CD4-positive, CD25-positive, alpha-beta regulatory T cell (primary cell): Measurements from ENCODE around the gene NXPH2. TPM values are rescaled to one million over a fixed set of nuclear protein-coding genes. Genes with fewer than 3 reads are reported as not detected.
"Not testable (repeated sequence)": the region's sequence is repeated elsewhere in the genome, so short reads cannot be mapped to it uniquely, and the experiment has no call there.

Source experiments
- ATAC-seq, 2 donors: fragments of 150-1000 bp; cut with Tn5 transposase; one replicate each; pipeline ENCODE4 v1.10.0; 2021; ENCODE audit warnings: low read depth in 2 of 2, moderate number of reproducible peaks in 2 of 2, moderate library complexity in 1 of 2
- DNase-seq, 3 donors: peaks; one replicate each; pipeline versions ENCODE4 v3.0.0 to v3.0.0-alpha.2; 2012 to 2022; ENCODE audit warnings: mixed read lengths in 1 of 3
- H3K27ac ChIP-seq: one replicate; pipeline ENCODE4 v1.7.0; 2013; ENCODE audit warnings: mild to moderate bottlenecking, low read length; ENCODE audit not compliant: insufficient read depth, poor library complexity, severe bottlenecking
- H3K27me3 ChIP-seq: one replicate; pipeline ENCODE4 v1.7.0; 2013; ENCODE audit warnings: low read length; ENCODE audit not compliant: control insufficient read depth, insufficient read depth
- H3K36me3 ChIP-seq: one replicate; pipeline ENCODE4 v1.7.0; 2013; ENCODE audit warnings: mild to moderate bottlenecking, low read length, moderate library complexity; ENCODE audit not compliant: control insufficient read depth, insufficient read depth
- H3K4me1 ChIP-seq: 2 replicates; pipeline ENCODE4 v1.7.0; 2013; ENCODE audit warnings: mild to moderate bottlenecking, low read length; ENCODE audit not compliant: insufficient read depth, control insufficient read depth, poor library complexity, severe bottlenecking
- H3K4me3 ChIP-seq: one replicate; pipeline ENCODE4 v1.7.0; 2013; ENCODE audit warnings: low read depth, mild to moderate bottlenecking, low read length, moderate library complexity
- H3K9me3 ChIP-seq, 2 experiments: 1 replicate in 1 of 2; 2 replicates in 1 of 2; pipeline ENCODE4 v1.7.0; 2013; ENCODE audit warnings: low read length in 2 of 2, mild to moderate bottlenecking in 1 of 2, moderate library complexity in 1 of 2; ENCODE audit not compliant: control insufficient read depth in 2 of 2
- H3K27ac Mint-ChIP-seq, 3 donors: one replicate each; pipeline ENCODE4 v1.8.0; 2020 to 2022; ENCODE audit warnings: mild to moderate bottlenecking in 3 of 3, mixed read lengths in 3 of 3, moderate library complexity in 2 of 3
- H3K27me3 Mint-ChIP-seq: one replicate; pipeline ENCODE4 v1.8.0; 2022; ENCODE audit warnings: mild to moderate bottlenecking, mixed read lengths
- H3K36me3 Mint-ChIP-seq: one replicate; pipeline ENCODE4 v1.8.0; 2020; ENCODE audit warnings: mixed read lengths
- H3K4me1 Mint-ChIP-seq, 4 donors: one replicate each; pipeline ENCODE4 v1.8.0; 2020 to 2022; ENCODE audit warnings: mixed read lengths in 4 of 4, mild to moderate bottlenecking in 1 of 4
- H3K4me3 Mint-ChIP-seq, 4 donors: one replicate each; pipeline ENCODE4 v1.8.0; 2020 to 2022; ENCODE audit warnings: mild to moderate bottlenecking in 4 of 4, mixed read lengths in 4 of 4, moderate library complexity in 3 of 4
- H3K9me3 Mint-ChIP-seq, 7 donors: one replicate each; pipeline ENCODE4 v1.8.0; 2020 to 2022; ENCODE audit warnings: mixed read lengths in 7 of 7, mild to moderate bottlenecking in 3 of 7, moderate library complexity in 2 of 7
- polyA plus RNA-seq, 4 donors: library from polyadenylated mRNA; unstranded; fragments of 300-500 nt; fragmentation: Illumina TruSeq; gene quantifications; one replicate each; pipeline ENCODE4 v1.2.3, GENCODE V29; 2021
- total RNA-seq: library from RNA; stranded (reverse); gene quantifications from one replicate; pipeline ENCODE4 v1.2.3, GENCODE V29; 2022

Gene NXPH2
- total and polyA plus RNA-seq, 5 donors from 2014 or later, result not detected

- Histone ChIP-seq H3K4me3 (no peak overlapping the region), H3K27ac (no peak overlapping the region), H3K36me3 (no peaks in the 10 kb centered on the region), H3K27me3 (no peaks in the 10 kb centered on the region), H3K9me3 (no peaks in the 10 kb centered on the region), H3K4me1 (no peaks in the 10 kb centered on the region)
- ATAC-seq (no peak), DNase-seq (no peak)
- Mint-ChIP-seq H3K9me3 (peaks cover under 1 to 8% (median 3%) of the 10 kb centered on the region in 7 donors), H3K27me3 (no peaks in the 10 kb centered on the region), H3K4me1 (no peaks in the 10 kb centered on the region), H3K27ac (no peak overlapping the region), H3K4me3 (no peak overlapping the region), H3K36me3 (no peaks in the 10 kb centered on the region)
Observed at GRCh38 chr2:138752197-138752956, 27.8 kb downstream of the NXPH2 start.

- Histone ChIP-seq H3K27me3 (no peaks in the 10 kb centered on the region), H3K4me1 (no peaks in the 10 kb centered on the region), H3K27ac (no peak overlapping the region), H3K9me3 (no peaks in the 10 kb centered on the region), H3K4me3 (no peak overlapping the region), H3K36me3 (no peaks in the 10 kb centered on the region)
- Mint-ChIP-seq H3K4me1 (no peaks in the 10 kb centered on the region), H3K27ac (peak overlapping the region in 1 of 3 donors; percentile 3), H3K9me3 (peaks cover 0 to 2% (median 1%) of the 10 kb centered on the region in 7 donors), H3K36me3 (no peaks in the 10 kb centered on the region), H3K4me3 (no peak overlapping the region), H3K27me3 (peaks cover 4% of the 10 kb centered on the region)
- ATAC-seq (no peak), DNase-seq (no peak)
Observed at GRCh38 chr2:138744713-138745112, 35.5 kb downstream of the NXPH2 start.

GRCh38 chr2:138742441-138743057, 37.6 kb downstream of the NXPH2 start:
- Histone ChIP-seq H3K27ac (no peak overlapping the region), H3K27me3 (no peaks in the 10 kb centered on the region), H3K4me3 (no peak overlapping the region), H3K36me3 (no peaks in the 10 kb centered on the region), H3K4me1 (no peaks in the 10 kb centered on the region), H3K9me3 (no peaks in the 10 kb centered on the region)
- H3K27me3 Mint-ChIP-seq, result peaks cover 4% of the 10 kb centered on the region
- no peaks in the 10 kb centered on the region for H3K36me3 Mint-ChIP-seq
- DNase-seq, result no peak
- peaks cover 0 to 2% (median 0%) of the 10 kb centered on the region in 7 donors for H3K9me3 Mint-ChIP-seq
- no peak overlapping the region for H3K27ac Mint-ChIP-seq
- H3K4me3 Mint-ChIP-seq, result no peak overlapping the region
- H3K4me1 Mint-ChIP-seq, result no peaks in the 10 kb centered on the region
- ATAC-seq, result no peak

GRCh38 chr2:138741851-138742250, 38.3 kb downstream of the NXPH2 start:
- peaks cover 0 to 7% (median 1%) of the 10 kb centered on the region in 7 donors for H3K9me3 Mint-ChIP-seq
- no peaks in the 10 kb centered on the region for H3K4me1 Mint-ChIP-seq
- peaks cover 4% of the 10 kb centered on the region for H3K27me3 Mint-ChIP-seq
- H3K4me3 ChIP-seq, result no peak overlapping the region
- H3K27ac Mint-ChIP-seq, result no peak overlapping the region
- no peaks in the 10 kb centered on the region for H3K4me1 ChIP-seq
- DNase-seq (no peak), ATAC-seq (no peak)
- H3K36me3 Mint-ChIP-seq, result no peaks in the 10 kb centered on the region
- no peak overlapping the region for H3K4me3 Mint-ChIP-seq
- H3K36me3 ChIP-seq, result no peaks in the 10 kb centered on the region
- H3K27ac ChIP-seq, result no peak overlapping the region
- no peaks in the 10 kb centered on the region for H3K9me3 ChIP-seq
- no peaks in the 10 kb centered on the region for H3K27me3 ChIP-seq

GRCh38 chr2:138737009-138737554, 43.1 kb downstream of the NXPH2 start:
- not testable (repeated sequence) for H3K4me1 Mint-ChIP-seq, ATAC-seq
- peaks cover 2 to 27% (median 11%) of the 10 kb centered on the region in 7 donors for H3K9me3 Mint-ChIP-seq

GRCh38 chr2:138732651-138733050, 47.5 kb downstream of the NXPH2 start:
- no peaks in the 10 kb centered on the region for H3K36me3 Mint-ChIP-seq
- H3K9me3 Mint-ChIP-seq, result peaks cover 2 to 27% (median 11%) of the 10 kb centered on the region in 7 donors
- H3K27me3 Mint-ChIP-seq, result no peaks in the 10 kb centered on the region
- Histone ChIP-seq H3K4me1 (no peaks in the 10 kb centered on the region), H3K27me3 (no peaks in the 10 kb centered on the region), H3K36me3 (no peaks in the 10 kb centered on the region), H3K27ac (no peak overlapping the region), H3K9me3 (no peaks in the 10 kb centered on the region), H3K4me3 (no peak overlapping the region)
- ATAC-seq (no peak), DNase-seq (no peak)
- H3K27ac Mint-ChIP-seq, result no peak overlapping the region
- H3K4me1 Mint-ChIP-seq, result no peaks in the 10 kb centered on the region
- no peak overlapping the region for H3K4me3 Mint-ChIP-seq

More at GRCh38 chr2:138737009-138737554, 43.1 kb downstream of the NXPH2 start:
- not testable (repeated sequence) for H3K9me3 ChIP-seq, H3K4me3 Mint-ChIP-seq, H3K4me1 ChIP-seq, DNase-seq, H3K27ac ChIP-seq, H3K4me3 ChIP-seq, H3K36me3 ChIP-seq, H3K27me3 Mint-ChIP-seq, H3K27me3 ChIP-seq, H3K36me3 Mint-ChIP-seq
- peak overlapping the region in 1 of 3 donors; percentile 6 for H3K27ac Mint-ChIP-seq

GRCh38 chr2:138730497-138731030, 49.6 kb downstream of the NXPH2 start:
- Histone ChIP-seq H3K36me3 (no peaks in the 10 kb centered on the region), H3K4me1 (no peaks in the 10 kb centered on the region), H3K9me3 (no peaks in the 10 kb centered on the region), H3K27me3 (no peaks in the 10 kb centered on the region), H3K27ac (no peak overlapping the region), H3K4me3 (no peak overlapping the region)
- H3K27me3 Mint-ChIP-seq, result no peaks in the 10 kb centered on the region
- H3K36me3 Mint-ChIP-seq, result no peaks in the 10 kb centered on the region
- no peak overlapping the region for H3K4me3 Mint-ChIP-seq
- H3K4me1 Mint-ChIP-seq, result no peaks in the 10 kb centered on the region
- H3K27ac Mint-ChIP-seq, result no peak overlapping the region
- DNase-seq, result no peak
- ATAC-seq, result no peak
- peaks cover 0 to 14% (median 11%) of the 10 kb centered on the region in 7 donors for H3K9me3 Mint-ChIP-seq
